Measurements from ENCODE around the gene CENPX. TPM values are rescaled to one million over a fixed set of nuclear protein-coding genes. Genes with fewer than 3 reads are reported as not detected.

The CENPX gene
- total RNA-seq, 4 donors from 2014 or later, result 52.1 to 144 (median 106) TPM

GRCh38 chr17:82007495-82008257 lies 15.0 kb downstream of the CENPX start:
- WGBS, 2 donors, result 94% methylated on average over 3 of the region's 30 CpGs; no CpG with 5 or more reads in 1 of the 2 donors
- TF ChIP-seq POLR2A (IDR thresholded peaks at IDR 0.05) (no peak), CTCF (IDR thresholded peaks at IDR 0.05) (no peak)
- intact Hi-C loops (cut with DNase I), result no loop called here
- H3K36me3 ChIP-seq, result peaks cover 0 to 35% (median 0%) of the 10 kb centered on the region in 3 donors
- no peak for DNase-seq
- no peaks in the 10 kb centered on the region for H3K9me3 ChIP-seq
- no peaks in the 10 kb centered on the region for H3K27me3 ChIP-seq
- H3K4me3 ChIP-seq, result no peak overlapping the region
- H3K4me1 ChIP-seq, result peaks cover 6 to 48% (median 22%) of the 10 kb centered on the region in 3 donors
- H3K27ac ChIP-seq, result no peak overlapping the region

- H3K36me3 ChIP-seq, result peaks cover 0 to 31% (median 0%) of the 10 kb centered on the region in 3 donors
- intact Hi-C loops (cut with DNase I), result no loop called here
- DNase-seq, result no peak
- WGBS, 2 donors, result 70% methylated on average over 6 of the region's 6 CpGs; no CpG with 5 or more reads in 1 of the 2 donors
- no peak overlapping the region for H3K27ac ChIP-seq
- no peaks in the 10 kb centered on the region for H3K9me3 ChIP-seq
- H3K4me3 ChIP-seq, result no peak overlapping the region
- no peaks in the 10 kb centered on the region for H3K27me3 ChIP-seq
- H3K4me1 ChIP-seq, result peaks cover 6 to 43% (median 22%) of the 10 kb centered on the region in 3 donors
- TF ChIP-seq POLR2A (IDR thresholded peaks at IDR 0.05), result no peak
- no peak for TF ChIP-seq CTCF (IDR thresholded peaks at IDR 0.05)
Observed at GRCh38 chr17:82007228-82007494, 15.5 kb downstream of the CENPX start.

- Histone ChIP-seq H3K4me3 (no peak overlapping the region), H3K27ac (no peak overlapping the region), H3K36me3 (peaks cover 0 to 26% (median 0%) of the 10 kb centered on the region in 3 donors), H3K4me1 (peaks cover 6 to 40% (median 22%) of the 10 kb centered on the region in 3 donors), H3K27me3 (no peaks in the 10 kb centered on the region), H3K9me3 (no peaks in the 10 kb centered on the region)
- DNase-seq, result no peak
- intact Hi-C loops (cut with DNase I), result no loop called here
- TF ChIP-seq CTCF (IDR thresholded peaks at IDR 0.05) (no peak), POLR2A (IDR thresholded peaks at IDR 0.05) (no peak)
- 34 to 44% methylated on average over 7 to 9 of the region's 24 CpGs for WGBS, 2 donors
Observed at GRCh38 chr17:82006468-82007227, 16.0 kb downstream of the CENPX start.

GRCh38 chr17:82005701-82006348 lies 16.9 kb downstream of the CENPX start:
- TF ChIP-seq CTCF (IDR thresholded peaks at IDR 0.05) (no peak), POLR2A (IDR thresholded peaks at IDR 0.05) (no peak)
- peaks cover 6 to 44% (median 22%) of the 10 kb centered on the region in 3 donors for H3K4me1 ChIP-seq
- no peak overlapping the region for H3K27ac ChIP-seq
- 76% methylated on average over 11 of the region's 30 CpGs; no CpG with 5 or more reads in 1 of the 2 donors for WGBS, 2 donors
- H3K4me3 ChIP-seq, result no peak overlapping the region
- H3K9me3 ChIP-seq, result no peaks in the 10 kb centered on the region
- peaks cover 0 to 17% (median 0%) of the 10 kb centered on the region in 3 donors for H3K36me3 ChIP-seq
- no peak for DNase-seq
- H3K27me3 ChIP-seq, result no peaks in the 10 kb centered on the region
- intact Hi-C loops (cut with DNase I), result no loop called here

Data from esophagus squamous epithelium (tissue), 5 donors.